Thyroid gland (tissue), 4 donors: ENCODE measurements around the gene RTL1. TPM values are rescaled to one million over a fixed set of nuclear protein-coding genes. Genes with fewer than 3 reads are reported as not detected.

Source experiments
- DNase-seq, 2 donors: peaks; one replicate each; pipeline ENCODE4 v3.0.0-alpha.2; 2019
- H3K27ac ChIP-seq, 3 donors: fragments of 200-600 bp; sonication (generic); 1 replicate in 2 of 3; 2 replicates in 1 of 3; pipeline ENCODE4 v1.5.1; 2016 to 2019; ENCODE audit warnings: mild to moderate bottlenecking in 1 of 3, moderate library complexity in 1 of 3
- H3K27me3 ChIP-seq: fragments of 200-600 bp; sonication (generic); one replicate; pipeline ENCODE4 v1.5.1; 2019
- H3K36me3 ChIP-seq, 2 donors: fragments of 200-600 bp; sonication (generic); one replicate each; pipeline ENCODE4 v1.5.1; 2016 to 2019
- H3K4me1 ChIP-seq, 2 donors: fragments of 200-600 bp; sonication (generic); one replicate each; pipeline ENCODE4 v1.5.1; 2017 to 2019
- H3K4me3 ChIP-seq, 3 donors: fragments of 200-600 bp; sonication (generic); replicated peaks in 1 of 3; 1 replicate in 2 of 3; 2 replicates in 1 of 3; pipeline ENCODE4 v1.5.1; 2016; ENCODE audit warnings: mild to moderate bottlenecking in 1 of 3
- H3K9me3 ChIP-seq: fragments of 200-600 bp; sonication (generic); one replicate; pipeline ENCODE4 v1.5.1; 2017
- CTCF ChIP-seq, 6 experiments: fragments of 200-600 bp in 3 of 6; fragments of 450-650 bp in 3 of 6; sonication (generic) in 3 of 6; IDR thresholded peaks; one replicate each; pipeline ENCODE4 v1.5.1; 2016 to 2019; ENCODE audit warnings: antibody characterized with exemption in 6 of 6, mild to moderate bottlenecking in 2 of 6, inconsistent platforms in 1 of 6, moderate library complexity in 1 of 6
- POLR2A ChIP-seq, 2 donors: fragments of 450-650 bp; IDR thresholded peaks; one replicate each; pipeline ENCODE4 v1.6.1; 2017; ENCODE audit warnings: antibody characterized with exemption in 2 of 2, mild to moderate bottlenecking in 2 of 2, moderate library complexity in 1 of 2
- WGBS, 2 donors: methylation state at CpG; one replicate each; pipeline ENCODE4 v1.1.5; 2017; 5-methylcytosine and 5-hydroxymethylcytosine counted together
- intact Hi-C: fragments of 100-400 bp; cut with DNase I; formaldehyde crosslinking; loops from one replicate; pipeline ENCODE4 v1.15.1; 2023
- total RNA-seq, 4 donors: library from RNA; depleted of rRNA; stranded (reverse); fragments of >200 nt; gene quantifications; one replicate each; pipeline ENCODE4 v1.2.3, GENCODE V29; 2016

RTL1 gene
- total RNA-seq, 4 donors from 2014 or later, result not detected

- H3K9me3 ChIP-seq, result no peaks in the 10 kb centered on the region
- no peak overlapping the region for H3K27ac ChIP-seq
- H3K27me3 ChIP-seq, result no peaks in the 10 kb centered on the region
- 85 to 92% methylated on average over 8 of the region's 8 CpGs for WGBS, 2 donors
- intact Hi-C loops, result no loop called here
- no peaks in the 10 kb centered on the region for H3K36me3 ChIP-seq
- H3K4me1 ChIP-seq, result no peaks in the 10 kb centered on the region
- no peak for DNase-seq
- TF ChIP-seq CTCF (IDR thresholded peaks at IDR 0.05) (no peak), POLR2A (IDR thresholded peaks at IDR 0.05) (no peak)
- no peak overlapping the region for H3K4me3 ChIP-seq
Observed at GRCh38 chr14:100907240-100907639, 3.7 kb upstream of the RTL1 start.

- 68 to 77% methylated on average over 5 of the region's 6 CpGs for WGBS, 2 donors
- H3K27ac ChIP-seq, result no peak overlapping the region
- no peaks in the 10 kb centered on the region for H3K4me1 ChIP-seq
- no peaks in the 10 kb centered on the region for H3K9me3 ChIP-seq
- no peak for DNase-seq
- intact Hi-C loops, result no loop called here
- TF ChIP-seq CTCF (IDR thresholded peaks at IDR 0.05), result no peak
- no peaks in the 10 kb centered on the region for H3K36me3 ChIP-seq
- no peak overlapping the region for H3K4me3 ChIP-seq
- H3K27me3 ChIP-seq, result no peaks in the 10 kb centered on the region
Observed at GRCh38 chr14:100906420-100906819, 2.9 kb upstream of the RTL1 start.

GRCh38 chr14:100905166-100905565 lies 1.6 kb upstream of the RTL1 start:
- no peak for DNase-seq
- Histone ChIP-seq H3K4me3 (no peak overlapping the region), H3K4me1 (no peaks in the 10 kb centered on the region), H3K36me3 (no peaks in the 10 kb centered on the region), H3K9me3 (no peaks in the 10 kb centered on the region), H3K27ac (no peak overlapping the region), H3K27me3 (no peaks in the 10 kb centered on the region)
- 68% methylated on average over 12 of the region's 12 CpGs for WGBS, 2 donors
- intact Hi-C loops, result no loop called here
- TF ChIP-seq CTCF (IDR thresholded peaks at IDR 0.05), result no peak
- no peak for TF ChIP-seq POLR2A (IDR thresholded peaks at IDR 0.05)

- no peaks in the 10 kb centered on the region for H3K27me3 ChIP-seq
Observed at GRCh38 chr14:100904307-100905087, 975 bp upstream of the RTL1 start.

More at GRCh38 chr14:100904307-100905087, 975 bp upstream of the RTL1 start:
- TF ChIP-seq CTCF (IDR thresholded peaks at IDR 0.05) (no peak), POLR2A (IDR thresholded peaks at IDR 0.05) (no peak)
- Histone ChIP-seq H3K4me3 (no peak overlapping the region), H3K4me1 (no peaks in the 10 kb centered on the region), H3K27ac (no peak overlapping the region), H3K36me3 (no peaks in the 10 kb centered on the region), H3K9me3 (no peaks in the 10 kb centered on the region)
- DNase-seq, result no peak
- WGBS, 2 donors, result 16 to 23% methylated on average over 29 to 34 of the region's 45 CpGs
- intact Hi-C loops, result no loop called here
